Keratinocyte (primary cell): ENCODE measurements around the gene SMCP. TPM values are rescaled to one million over a fixed set of nuclear protein-coding genes. Genes with fewer than 3 reads are reported as not detected.

ENCODE experiments used
- DNase-seq: peaks from one replicate; pipeline ENCODE4 v3.0.0-alpha.2; 2011; ENCODE audit warnings: low read depth, missing footprints, low spot score
- FAIRE-seq: peaks from 2 replicates; lab custom pipeline; 2011; peaks lifted over from hg19 to GRCh38; lab: Jason Lieb, UNC
- H2AFZ ChIP-seq: 2 replicates; pipeline ENCODE4 v1.6.0; 2012; ENCODE audit warnings: low read length, control low read depth, inconsistent platforms; ENCODE audit not compliant: control insufficient read depth
- H3K27ac ChIP-seq: 2 replicates; pipeline ENCODE4 v1.5.1; 2011; ENCODE audit warnings: low read length; ENCODE audit not compliant: control insufficient read depth, insufficient read depth
- H3K27me3 ChIP-seq: 3 replicates; pipeline ENCODE4 v1.6.0; 2011; ENCODE audit warnings: low read length; ENCODE audit not compliant: control insufficient read depth, insufficient read depth; ENCODE audit errors: extremely low read depth
- H3K36me3 ChIP-seq, 2 experiments: 2 replicates in 1 of 2; 3 replicates in 1 of 2; pipeline ENCODE4 v1.5.1; 2011; ENCODE audit warnings: low read length in 2 of 2, mild to moderate bottlenecking in 1 of 2; ENCODE audit not compliant: control insufficient read depth in 2 of 2, insufficient read depth in 2 of 2; ENCODE audit errors: extremely low read depth in 1 of 2
- H3K4me1 ChIP-seq: 3 replicates; pipeline ENCODE4 v1.5.1; 2011; ENCODE audit warnings: low read length; ENCODE audit not compliant: control insufficient read depth, insufficient read depth; ENCODE audit errors: extremely low read depth
- H3K4me2 ChIP-seq: 3 replicates; pipeline ENCODE4 v1.6.0; 2011; ENCODE audit warnings: low read depth, low read length; ENCODE audit not compliant: control insufficient read depth, insufficient read depth; ENCODE audit errors: extremely low read depth
- H3K4me3 ChIP-seq, 3 experiments: fragments of 200-600 bp in 1 of 3; sonication (generic) in 1 of 3; 2 replicates in 2 of 3; 3 replicates in 1 of 3; pipeline ENCODE4 v1.5.1; 2011 to 2016; ENCODE audit warnings: low read length in 3 of 3, mild to moderate bottlenecking in 3 of 3, control low read depth in 2 of 3, inconsistent platforms in 1 of 3, low read depth in 1 of 3, mixed read lengths in 1 of 3, mixed run types in 1 of 3, moderate library complexity in 1 of 3; ENCODE audit not compliant: control insufficient read depth in 2 of 3, insufficient read depth in 2 of 3; ENCODE audit errors: extremely low read depth in 1 of 3
- H3K79me2 ChIP-seq: 2 replicates; pipeline ENCODE4 v1.6.0; 2012; ENCODE audit warnings: low read length; ENCODE audit not compliant: control insufficient read depth, insufficient read depth
- H3K9ac ChIP-seq: 3 replicates; pipeline ENCODE4 v1.6.0; 2011; ENCODE audit warnings: low read length; ENCODE audit not compliant: control insufficient read depth, insufficient read depth; ENCODE audit errors: extremely low read depth
- H3K9me1 ChIP-seq: 3 replicates; pipeline ENCODE4 v1.6.0; 2011; ENCODE audit warnings: low read length; ENCODE audit not compliant: control insufficient read depth, insufficient read depth; ENCODE audit errors: extremely low read depth
- H3K9me3 ChIP-seq: 2 replicates; pipeline ENCODE4 v1.5.1; 2012; ENCODE audit warnings: low read depth, low read length; ENCODE audit not compliant: control insufficient read depth
- H4K20me1 ChIP-seq: 3 replicates; pipeline ENCODE4 v1.6.0; 2011; ENCODE audit warnings: low read length; ENCODE audit not compliant: control insufficient read depth, insufficient read depth; ENCODE audit errors: extremely low read depth
- EZH2 ChIP-seq: IDR thresholded peaks from one replicate; pipeline ENCODE4 v1.6.1; 2012; ENCODE audit warnings: inconsistent platforms, mild to moderate bottlenecking, low read length, moderate library complexity
- dilution Hi-C: fragments of 300-500 bp; cut with MboI; formaldehyde crosslinking; loops from one replicate; pipeline ENCODE4 v1.7.0; 2020; ENCODE audit warnings: low sequenced_read_pairs; ENCODE audit not compliant: extremely low pct_ligation_motif_present
- polyA plus RNA-seq, 5 experiments: library from polyadenylated mRNA; depleted of rRNA in 3 of 5; stranded (reverse) in 3 of 5; stranded (forward) in 1 of 5; unstranded in 1 of 5; fragments of >200 nt; gene quantifications; 1 replicate in 1 of 5; 2 replicates in 3 of 5; 3 replicates in 1 of 5; pipeline versions ENCODE4 v1.2.1 to v1.2.3, GENCODE V29; 2011 to 2012; ENCODE audit warnings: missing spikeins in 2 of 5, low read depth in 1 of 5, low replicate concordance in 1 of 5
- TF ChIP-seq, protein P1 (sequence below), 3 experiments: IDR thresholded peaks in 1 of 3; conservative IDR thresholded peaks in 1 of 3; optimal IDR thresholded peaks in 1 of 3; 2 replicates in 2 of 3; 3 replicates in 1 of 3; pipeline versions ENCODE3 to v1.5.1; 2011; ENCODE audit warnings: low read length in 3 of 3, mild to moderate bottlenecking in 3 of 3, moderate library complexity in 2 of 3, control low read depth in 1 of 3, inconsistent platforms in 1 of 3; ENCODE audit not compliant: insufficient read depth in 2 of 3; ENCODE audit errors: extremely low read depth in 1 of 3

Gene SMCP
- polyA plus RNA-seq, 1 donor (not counting 4 experiments of a cell fraction or from before 2014, with no cell fraction given): not detected

- DNase-seq (no peak), FAIRE-seq (peak; percentile 95)
- H2AFZ ChIP-seq: no peak overlapping the region
- no peak overlapping the region for H3K4me3 ChIP-seq
- no peaks in the 10 kb centered on the region for H3K27me3 ChIP-seq
- H4K20me1 ChIP-seq: no peaks in the 10 kb centered on the region
- dilution Hi-C loops: no loop called here
- H3K9ac ChIP-seq: no peak overlapping the region
- no peak overlapping the region for H3K4me2 ChIP-seq
- TF ChIP-seq EZH2: no peak
- TF ChIP-seq, protein P1, sequence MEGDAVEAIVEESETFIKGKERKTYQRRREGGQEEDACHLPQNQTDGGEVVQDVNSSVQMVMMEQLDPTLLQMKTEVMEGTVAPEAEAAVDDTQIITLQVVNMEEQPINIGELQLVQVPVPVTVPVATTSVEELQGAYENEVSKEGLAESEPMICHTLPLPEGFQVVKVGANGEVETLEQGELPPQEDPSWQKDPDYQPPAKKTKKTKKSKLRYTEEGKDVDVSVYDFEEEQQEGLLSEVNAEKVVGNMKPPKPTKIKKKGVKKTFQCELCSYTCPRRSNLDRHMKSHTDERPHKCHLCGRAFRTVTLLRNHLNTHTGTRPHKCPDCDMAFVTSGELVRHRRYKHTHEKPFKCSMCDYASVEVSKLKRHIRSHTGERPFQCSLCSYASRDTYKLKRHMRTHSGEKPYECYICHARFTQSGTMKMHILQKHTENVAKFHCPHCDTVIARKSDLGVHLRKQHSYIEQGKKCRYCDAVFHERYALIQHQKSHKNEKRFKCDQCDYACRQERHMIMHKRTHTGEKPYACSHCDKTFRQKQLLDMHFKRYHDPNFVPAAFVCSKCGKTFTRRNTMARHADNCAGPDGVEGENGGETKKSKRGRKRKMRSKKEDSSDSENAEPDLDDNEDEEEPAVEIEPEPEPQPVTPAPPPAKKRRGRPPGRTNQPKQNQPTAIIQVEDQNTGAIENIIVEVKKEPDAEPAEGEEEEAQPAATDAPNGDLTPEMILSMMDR (optimal IDR thresholded peaks at IDR 0.05 in 1 of 3, IDR thresholded peaks at IDR 0.05 in 1 of 3, conservative IDR thresholded peaks at IDR 0.05 in 1 of 3; ENCODE audit: extremely low read depth in 1 of 3, insufficient read depth in 2 of 3, low read length in 3 of 3): peak; percentile 81 to 94 (median 86)
- no peaks in the 10 kb centered on the region for H3K79me2 ChIP-seq
- no peaks in the 10 kb centered on the region for H3K9me3 ChIP-seq
- no peaks in the 10 kb centered on the region for H3K4me1 ChIP-seq
- no peaks in the 10 kb centered on the region for H3K9me1 ChIP-seq
- H3K36me3 ChIP-seq: no peaks in the 10 kb centered on the region
- H3K27ac ChIP-seq: no peak overlapping the region
Measured at GRCh38 chr1:152869808-152870419, 8.2 kb upstream of the SMCP start.

GRCh38 chr1:152870831-152871730, 7.0 kb upstream of the SMCP start:
- Histone ChIP-seq H3K4me1 (no peaks in the 10 kb centered on the region), H3K27me3 (no peaks in the 10 kb centered on the region), H3K9me1 (no peaks in the 10 kb centered on the region), H2AFZ (peak overlapping the region; percentile 36), H3K27ac (no peak overlapping the region), H3K79me2 (no peaks in the 10 kb centered on the region), H3K9me3 (no peaks in the 10 kb centered on the region), H3K36me3 (no peaks in the 10 kb centered on the region), H3K4me3 (peak overlapping the region in 2 of 3 experiments; percentile 0 to 2), H3K4me2 (peak overlapping the region; percentile 42), H3K9ac (peak overlapping the region; percentile 5), H4K20me1 (no peaks in the 10 kb centered on the region)
- DNase-seq (no peak), FAIRE-seq (peak; percentile 94)
- dilution Hi-C loops: no loop called here
- TF ChIP-seq, protein P1 (optimal IDR thresholded peaks at IDR 0.05 in 1 of 3, IDR thresholded peaks at IDR 0.05 in 1 of 3, conservative IDR thresholded peaks at IDR 0.05 in 1 of 3; ENCODE audit: extremely low read depth in 1 of 3, insufficient read depth in 2 of 3, low read length in 3 of 3): peak; percentile 67 to 94 (median 84)
- no peak for TF ChIP-seq EZH2
